GM19099 (cell line): ENCODE results near the gene DIAPH1.

ENCODE experiments used
- POLR2A ChIP-seq: IDR thresholded peaks from 3 replicates; pipeline ENCODE4 v1.6.1; 2011; ENCODE audit warnings: low read depth; ENCODE audit not compliant: insufficient read length; ENCODE audit errors: extremely low read depth

Gene DIAPH1

GRCh38 chr5:141504216-141504615, 114.6 kb downstream of the DIAPH1 start:
- no peak for TF ChIP-seq POLR2A

- no peak for TF ChIP-seq POLR2A
Measured at GRCh38 chr5:141503681-141504080, 115.1 kb downstream of the DIAPH1 start.

GRCh38 chr5:141501761-141502160, 117.0 kb downstream of the DIAPH1 start:
- no peak for TF ChIP-seq POLR2A

- TF ChIP-seq POLR2A = no peak
Measured at GRCh38 chr5:141496038-141496437, 122.8 kb downstream of the DIAPH1 start.

- TF ChIP-seq POLR2A = no peak
Measured at GRCh38 chr5:141495453-141495811, 123.4 kb downstream of the DIAPH1 start.

- TF ChIP-seq POLR2A = no peak
Measured at GRCh38 chr5:141494761-141495452, 123.9 kb downstream of the DIAPH1 start.

GRCh38 chr5:141493500-141494422, 125.0 kb downstream of the DIAPH1 start:
- no peak for TF ChIP-seq POLR2A

GRCh38 chr5:141492168-141492885, 126.5 kb downstream of the DIAPH1 start:
- no peak for TF ChIP-seq POLR2A

GRCh38 chr5:141491323-141492167, 127.3 kb downstream of the DIAPH1 start:
- TF ChIP-seq POLR2A = no peak

- no peak for TF ChIP-seq POLR2A
Measured at GRCh38 chr5:141490771-141491170, 128.0 kb downstream of the DIAPH1 start.

GRCh38 chr5:141490271-141490670, 128.5 kb downstream of the DIAPH1 start:
- TF ChIP-seq POLR2A = no peak

GRCh38 chr5:141489841-141490240, 129.0 kb downstream of the DIAPH1 start:
- no peak for TF ChIP-seq POLR2A

GRCh38 chr5:141488591-141489561, 129.9 kb downstream of the DIAPH1 start, which contains the start of gene PCDHGC5:
PCDHGC5 (plus strand) TSS chr5:141489081; CDS start chr5:141489241, 160 bp downstream.
- no peak for TF ChIP-seq POLR2A

GRCh38 chr5:141487131-141487530, 131.7 kb downstream of the DIAPH1 start:
- TF ChIP-seq POLR2A = no peak

- TF ChIP-seq POLR2A = no peak
Measured at GRCh38 chr5:141486091-141486490, 132.7 kb downstream of the DIAPH1 start.
